HG03442 (cell line): ENCODE data around the gene RTP2.
A peak's percentile ranks its signal among the peaks of the same experiment; 100 is the strongest.
"Not testable (repeated sequence)": the region's sequence is repeated elsewhere in the genome, so short reads cannot be mapped to it uniquely, and the experiment has no call there.

Experiments
- ATAC-seq: cut with Tn5 transposase; IDR thresholded peaks from one replicate; pipeline ENCODE4 v1.9.1; 2021; ENCODE audit warnings: mild to moderate bottlenecking, moderate library complexity; ENCODE audit not compliant: unreplicated experiment

Gene RTP2

DNA sequence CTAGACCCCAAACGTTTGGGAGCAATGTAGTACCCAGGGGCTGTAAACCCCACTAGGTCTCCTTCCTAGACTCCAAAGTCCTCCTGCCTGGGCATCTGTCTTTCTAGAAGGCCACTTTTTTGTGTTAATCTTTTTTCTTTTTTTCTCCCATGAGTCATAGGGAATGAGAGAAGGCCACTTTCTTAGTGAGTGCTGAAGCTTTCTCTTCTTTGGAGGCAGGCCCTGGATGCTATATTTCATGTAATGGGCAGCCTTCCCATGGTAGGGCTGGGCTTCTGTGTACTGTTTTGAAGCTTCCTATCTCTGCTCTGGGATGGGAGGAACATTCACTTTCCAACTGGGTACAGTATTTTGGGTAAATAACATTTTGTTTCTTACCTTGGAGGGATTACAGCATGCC lies 15.2 kb upstream of the RTP2 start:
- no peak for ATAC-seq

DNA sequence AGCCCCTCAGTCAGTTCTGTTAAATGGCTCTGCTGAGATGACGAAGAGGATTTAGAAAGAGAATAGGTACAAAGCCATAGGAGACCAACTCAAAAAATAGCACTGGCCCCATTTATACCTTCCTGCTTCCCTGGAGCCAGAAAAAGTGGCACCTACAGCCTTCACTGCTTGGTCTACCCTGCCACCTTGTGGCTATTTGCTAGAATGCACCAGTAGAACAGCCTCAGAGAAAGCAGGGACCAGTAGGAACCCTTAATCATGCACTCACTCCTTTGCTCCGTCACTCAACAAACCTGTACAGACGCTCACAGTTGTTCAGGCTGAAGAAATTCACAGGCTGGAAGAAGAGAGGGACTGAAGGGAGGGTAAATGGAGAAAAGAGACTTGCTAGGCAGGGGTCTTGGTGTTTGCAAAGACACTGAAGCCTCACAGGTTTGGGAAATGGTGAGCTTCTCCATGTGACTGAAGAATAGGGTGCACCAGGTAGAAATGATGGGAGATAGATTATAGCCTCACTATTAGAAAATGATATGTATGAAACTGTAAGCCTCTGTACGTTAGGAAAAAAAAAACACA lies 12.1 kb upstream of the RTP2 start:
- ATAC-seq, result peak; percentile 90

DNA sequence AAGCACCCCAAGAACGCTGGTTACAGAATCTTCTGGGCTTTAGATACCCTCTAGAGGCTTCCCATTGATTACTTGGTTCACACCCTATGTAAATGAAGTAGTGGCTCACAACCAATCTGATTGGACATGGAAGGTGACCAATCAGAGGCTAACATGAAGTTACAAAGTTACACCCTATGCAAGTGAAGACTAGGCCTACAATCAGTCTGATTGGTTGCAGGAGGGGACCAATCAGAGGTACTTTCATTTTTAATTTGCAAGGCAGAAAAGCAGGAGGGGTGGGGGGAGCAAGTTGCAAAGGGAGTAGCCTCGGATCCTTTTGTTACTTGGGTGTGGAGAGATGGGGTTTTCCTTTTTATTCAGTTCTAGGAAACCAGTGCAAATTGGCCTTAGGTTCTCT lies 11.1 kb upstream of the RTP2 start:
- ATAC-seq, result no peak

DNA sequence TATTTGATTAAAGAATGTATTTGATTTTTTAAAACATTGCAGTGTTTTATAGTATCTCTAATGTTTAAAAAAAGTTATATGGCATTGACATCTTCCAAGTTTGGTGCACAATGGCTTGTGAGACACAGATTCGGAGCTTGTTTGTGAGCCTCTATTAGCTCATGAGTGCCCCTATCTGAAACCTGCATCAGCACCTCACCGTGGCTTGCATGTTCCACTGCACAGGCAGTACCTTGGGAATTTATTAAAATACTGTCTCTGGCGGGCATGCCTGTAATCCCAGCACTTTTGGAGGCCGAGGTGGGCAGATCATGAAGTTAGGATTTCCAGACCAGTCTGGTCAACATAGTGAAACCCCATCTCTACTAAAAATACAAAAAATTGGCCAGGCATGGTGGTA lies 6.8 kb upstream of the RTP2 start:
- ATAC-seq, result no peak

DNA sequence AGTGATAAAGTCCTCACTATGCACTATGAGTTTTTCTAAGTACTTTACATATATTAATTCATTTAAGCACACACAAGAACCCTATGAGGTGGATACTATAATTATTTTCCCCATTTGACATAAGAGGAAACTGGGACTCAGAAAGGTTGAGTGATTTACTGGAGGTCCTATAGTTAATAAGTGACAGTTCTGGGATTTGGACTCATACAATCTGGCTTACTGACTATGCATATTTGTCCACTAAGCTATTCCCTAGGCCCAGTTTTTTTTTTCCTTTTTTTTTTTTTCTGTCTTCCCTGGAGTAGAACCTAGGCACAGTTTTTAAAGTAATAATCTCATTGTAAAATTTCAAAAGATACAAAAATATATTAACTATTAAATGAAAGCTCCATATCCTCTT lies 6.3 kb upstream of the RTP2 start:
- ATAC-seq, result no peak

DNA sequence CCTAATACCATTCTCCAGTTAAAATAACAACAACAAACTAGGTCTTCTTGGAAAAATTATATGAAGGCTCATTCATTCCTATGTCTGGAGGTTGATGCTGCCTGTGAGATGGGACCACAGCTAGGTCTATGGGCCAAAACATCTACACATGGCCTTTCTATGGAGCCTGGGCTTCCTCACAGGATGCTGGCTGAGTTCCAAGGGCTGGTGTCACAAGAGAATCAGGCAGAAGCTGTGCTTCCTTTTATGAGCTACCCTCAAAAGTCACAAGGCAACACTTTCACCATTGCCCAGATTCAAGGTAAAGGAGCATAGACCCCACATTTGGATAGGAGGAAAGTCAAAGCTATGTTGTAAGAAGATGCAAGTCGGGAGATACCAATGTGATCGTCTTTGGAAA lies 4.6 kb upstream of the RTP2 start:
- no peak for ATAC-seq

DNA sequence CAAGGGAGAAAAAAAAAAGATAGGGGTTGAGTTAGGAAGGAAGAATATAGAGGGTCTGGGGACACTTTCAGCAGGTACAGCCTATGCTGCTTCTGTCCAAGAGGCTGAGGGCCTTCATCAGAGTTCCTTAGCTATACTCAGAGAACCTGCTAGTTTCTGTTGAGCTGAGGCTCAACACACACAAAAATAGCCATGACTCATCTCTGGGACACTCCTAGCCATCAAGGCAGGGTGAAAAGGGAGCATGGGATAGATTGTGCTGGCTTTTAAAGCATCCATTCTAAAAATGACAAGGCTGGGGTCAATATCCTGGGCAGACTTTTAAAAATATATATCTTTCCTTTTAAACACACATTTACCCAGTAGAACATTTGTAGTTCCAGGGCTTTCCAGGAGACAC lies 2.8 kb upstream of the RTP2 start:
- ATAC-seq, result no peak

DNA sequence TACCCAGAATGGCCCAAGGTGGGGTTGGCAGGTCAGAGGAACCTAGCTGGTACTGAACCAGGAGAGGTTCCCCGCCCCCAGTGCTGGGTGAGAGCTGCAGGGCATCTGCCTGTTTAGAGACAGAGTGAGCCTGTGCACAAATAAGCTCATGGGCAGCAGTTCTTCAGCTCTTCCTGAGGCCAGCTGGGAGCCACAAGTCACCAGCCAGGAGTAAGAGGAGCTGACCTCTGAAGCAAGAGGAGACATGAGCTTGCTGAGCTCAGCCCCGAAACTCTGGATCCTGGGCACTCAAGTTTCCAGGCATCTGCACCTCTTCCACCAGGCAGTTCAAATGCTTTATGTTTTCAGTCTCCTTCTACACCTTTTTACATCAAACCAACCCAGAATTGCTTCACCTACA lies 2.1 kb downstream of the RTP2 start:
- ATAC-seq, result no peak

DNA sequence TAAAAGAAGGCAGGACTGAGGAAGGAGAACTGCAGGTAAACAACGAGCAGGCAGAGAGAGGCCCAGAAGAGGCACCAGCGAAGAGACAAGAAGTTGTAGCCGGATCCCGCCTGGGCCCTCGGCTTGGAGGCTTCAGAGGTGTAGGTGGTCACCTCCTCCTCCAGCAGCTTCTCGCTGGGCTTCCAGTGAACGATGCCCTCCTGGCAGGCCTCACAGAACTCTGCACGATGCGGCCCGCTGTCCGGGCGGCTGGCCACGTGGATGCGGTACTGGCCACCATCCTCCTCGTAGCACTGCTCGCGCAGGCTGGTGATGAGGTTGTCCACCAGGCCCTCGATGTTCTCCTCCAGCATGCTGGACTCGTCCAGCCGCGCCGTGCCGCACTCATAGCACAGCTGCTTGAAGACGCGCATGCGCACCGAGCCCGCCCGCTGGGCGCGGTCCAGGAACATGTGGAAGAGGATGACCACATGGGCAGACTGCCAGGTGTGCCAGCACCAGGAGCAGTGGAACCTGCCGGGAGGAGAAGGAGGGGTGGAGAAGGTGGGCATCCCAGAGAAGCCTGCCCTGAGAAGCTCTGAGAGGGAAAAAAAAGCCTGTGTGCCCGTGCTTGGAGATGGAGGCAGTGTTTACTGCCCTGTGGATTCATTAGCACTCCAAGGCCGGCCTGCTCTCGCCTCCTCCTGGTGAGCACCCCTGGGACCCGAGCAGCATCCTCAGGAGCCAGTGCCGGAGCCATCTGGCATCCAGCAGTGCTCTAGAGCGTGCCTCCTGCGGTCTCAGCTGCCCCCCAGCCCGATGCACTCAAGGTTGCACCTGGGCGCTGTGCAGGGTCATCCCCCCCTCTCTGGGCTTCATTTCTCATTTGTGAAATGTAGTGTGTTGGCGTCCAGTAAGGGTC lies 3.6 kb downstream of the RTP2 start:
- no peak for ATAC-seq

DNA sequence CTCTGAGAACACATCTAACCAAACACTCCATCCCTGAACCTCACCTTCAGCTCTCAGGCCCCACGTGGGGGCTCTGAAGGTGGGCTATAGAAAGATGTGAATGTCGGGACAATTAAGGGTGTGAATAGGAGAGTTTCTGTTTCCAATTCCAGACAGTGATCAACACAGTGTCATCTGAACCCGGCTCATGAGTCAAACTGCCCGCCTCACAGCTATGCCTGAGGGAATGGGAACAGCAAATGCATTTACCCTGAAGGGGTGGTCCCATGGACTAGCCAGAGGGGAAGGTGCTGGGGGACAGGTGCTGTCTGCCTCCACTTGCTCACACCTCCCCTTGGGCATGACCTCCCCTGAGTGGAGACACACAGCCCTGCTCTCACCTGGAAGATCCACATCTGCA lies 6.3 kb downstream of the RTP2 start:
- no peak for ATAC-seq

DNA sequence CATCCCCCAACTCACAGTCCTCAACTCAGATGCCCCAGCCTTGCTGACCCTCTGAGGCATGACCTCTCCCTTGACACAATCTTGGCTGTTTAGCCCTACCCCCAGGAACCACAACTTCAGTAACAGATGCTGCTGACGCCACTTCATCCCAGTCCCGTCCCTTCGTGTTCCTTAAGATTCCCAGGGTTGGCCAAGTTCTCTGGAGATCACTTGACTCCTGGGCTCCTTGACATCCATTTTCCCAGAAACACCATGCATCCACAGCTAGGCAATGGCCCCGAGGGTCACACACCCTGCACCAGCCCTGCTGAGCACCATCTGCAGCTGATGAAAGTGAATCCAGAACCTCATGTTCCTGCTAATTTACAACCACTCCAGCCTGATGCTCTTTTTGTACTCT lies 6.9 kb downstream of the RTP2 start:
- ATAC-seq, result no peak

DNA sequence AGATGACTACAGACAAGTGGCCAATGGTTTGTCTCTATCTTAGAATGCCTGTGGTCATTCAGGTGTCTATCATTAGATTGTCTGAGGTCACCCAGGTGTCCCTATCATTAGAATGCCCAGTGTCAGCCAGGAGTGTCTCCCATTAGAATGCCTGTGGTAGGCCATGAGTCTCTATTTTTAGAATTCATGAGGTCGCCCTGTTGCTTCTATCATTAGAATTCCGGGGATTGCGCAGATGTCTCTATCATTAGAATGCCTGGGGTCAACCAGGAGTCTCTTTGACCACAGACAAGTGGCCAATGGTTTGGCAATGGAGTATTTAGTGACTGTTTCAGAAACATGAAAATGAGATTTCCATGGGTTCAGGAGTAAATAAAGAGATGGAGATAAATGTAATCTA lies 7.6 kb downstream of the RTP2 start:
- ATAC-seq, result no peak

DNA sequence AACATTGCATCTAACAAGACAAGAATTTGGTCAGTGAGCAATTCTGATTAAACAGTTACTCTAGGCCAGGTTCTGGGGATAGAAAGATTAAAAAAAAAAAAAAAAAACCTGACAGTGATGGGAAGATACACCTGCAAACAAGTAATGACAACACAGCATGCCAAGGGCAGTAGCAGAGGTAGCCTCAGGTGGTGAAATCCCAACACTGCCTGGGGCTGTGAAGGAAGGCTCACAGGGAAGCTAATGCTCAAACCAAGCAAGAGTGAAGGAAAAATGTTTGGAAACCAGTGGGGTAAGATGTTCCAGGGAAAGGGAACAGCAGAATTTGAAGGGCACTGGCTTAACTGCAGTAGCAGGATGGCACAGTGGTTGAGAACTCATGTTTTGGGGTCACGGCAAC lies 8.9 kb downstream of the RTP2 start:
- ATAC-seq, result no peak

DNA sequence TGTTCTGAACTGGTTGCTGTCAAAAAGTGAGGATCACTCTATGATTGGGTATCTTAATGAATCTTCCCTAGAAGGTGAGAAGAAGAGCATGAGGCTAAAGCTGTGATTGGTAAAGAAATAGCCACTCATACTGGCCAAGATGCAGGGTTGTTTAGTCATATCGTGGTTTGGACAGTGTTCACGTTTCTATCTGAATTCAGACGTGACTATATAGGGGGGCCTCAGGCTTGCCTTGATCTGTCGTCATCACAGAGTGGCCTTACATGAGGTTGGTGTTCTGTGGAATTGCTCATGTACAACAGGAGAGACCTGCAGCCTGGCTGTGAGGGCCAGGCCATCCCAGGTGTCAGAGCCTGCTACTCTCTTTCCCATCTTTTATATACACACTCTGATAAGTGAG lies 12.4 kb downstream of the RTP2 start:
- no peak for ATAC-seq

DNA sequence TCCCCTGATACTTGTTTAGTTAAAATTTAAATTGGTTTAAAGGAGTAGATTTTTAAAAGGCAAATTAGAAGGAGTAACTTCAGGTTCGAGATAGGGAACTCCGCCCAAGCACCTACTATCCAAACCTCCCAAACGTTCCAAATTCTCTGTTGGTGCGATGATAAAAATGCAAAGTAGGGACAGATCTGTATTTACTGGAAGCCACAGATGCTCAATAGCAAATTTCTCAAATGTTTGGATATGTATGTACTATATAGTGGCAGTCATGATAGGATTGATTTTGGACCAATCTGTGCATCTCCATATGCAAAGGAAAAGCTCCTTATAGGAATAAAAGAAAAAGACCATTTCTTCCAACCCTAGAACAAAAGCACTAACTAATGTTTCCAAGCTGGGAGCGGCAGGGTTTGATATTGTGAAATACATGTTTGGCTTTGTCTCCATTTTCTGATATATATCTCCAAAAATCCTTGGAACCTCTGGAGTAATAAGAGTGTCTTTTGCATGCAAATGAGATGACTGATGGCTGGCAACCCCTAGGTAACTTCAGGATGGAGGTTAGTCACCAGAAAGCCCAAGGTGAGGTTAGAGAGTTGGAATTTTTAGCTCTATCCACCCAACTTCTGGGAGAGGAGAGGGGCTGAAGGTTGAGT lies 15.6 kb downstream of the RTP2 start:
- ATAC-seq, result no peak

DNA sequence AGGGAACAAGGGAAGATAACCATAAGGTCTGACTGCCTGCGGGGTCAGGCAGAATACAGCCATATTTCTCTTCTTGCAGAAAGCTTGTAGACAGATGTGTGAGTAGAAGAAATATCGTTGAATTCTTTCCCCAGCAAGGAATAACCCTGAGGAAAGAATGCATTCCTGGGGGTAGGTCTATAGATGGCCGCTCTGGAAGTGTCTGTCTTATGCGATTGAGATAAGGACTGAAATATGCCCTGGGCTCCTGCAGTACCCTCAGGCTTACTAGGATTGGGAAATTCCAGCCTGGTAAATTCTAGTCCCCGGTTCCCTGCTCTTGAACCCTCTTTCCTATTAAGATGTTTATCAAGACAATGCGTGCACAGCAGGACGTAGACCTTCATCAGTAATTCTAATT lies 16.4 kb downstream of the RTP2 start:
- no peak for ATAC-seq

DNA sequence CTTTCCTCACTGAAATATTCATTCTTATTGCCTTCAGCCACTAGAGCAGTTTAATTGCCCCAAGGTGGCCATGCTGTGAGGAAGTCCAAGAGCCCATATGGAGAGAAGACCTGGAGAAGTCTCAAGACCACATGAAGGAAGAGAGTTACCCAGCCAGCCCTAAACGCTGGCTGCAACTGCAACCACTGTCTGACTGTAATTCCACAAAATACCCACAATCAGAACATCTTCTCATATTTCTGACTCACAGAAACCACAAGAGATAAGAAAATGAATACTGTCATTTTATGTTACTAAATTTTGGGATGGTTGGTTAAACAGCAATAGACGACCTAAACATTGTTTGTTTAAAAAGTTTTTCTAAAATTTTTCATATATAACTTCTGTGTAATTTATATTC lies 17.5 kb downstream of the RTP2 start:
- no peak for ATAC-seq

DNA sequence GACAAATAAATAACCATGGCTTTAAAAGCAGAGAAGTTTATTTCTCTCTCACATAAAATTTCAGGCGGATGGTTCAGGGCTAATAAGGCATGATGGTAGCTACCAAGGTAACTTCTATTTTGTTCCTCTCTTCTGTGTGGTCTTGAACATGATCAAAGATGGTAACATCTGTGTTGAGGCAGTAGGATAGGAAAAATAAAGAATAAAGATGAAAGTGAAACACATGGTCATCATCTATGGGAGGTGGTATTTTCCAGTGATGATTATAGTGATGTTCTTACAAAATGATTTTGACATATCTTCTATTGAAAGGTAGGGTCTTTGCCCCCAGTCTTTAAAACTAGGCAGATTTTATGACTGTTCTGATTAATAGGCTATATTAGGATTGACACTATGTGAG lies 17.9 kb downstream of the RTP2 start:
- no peak for ATAC-seq

DNA sequence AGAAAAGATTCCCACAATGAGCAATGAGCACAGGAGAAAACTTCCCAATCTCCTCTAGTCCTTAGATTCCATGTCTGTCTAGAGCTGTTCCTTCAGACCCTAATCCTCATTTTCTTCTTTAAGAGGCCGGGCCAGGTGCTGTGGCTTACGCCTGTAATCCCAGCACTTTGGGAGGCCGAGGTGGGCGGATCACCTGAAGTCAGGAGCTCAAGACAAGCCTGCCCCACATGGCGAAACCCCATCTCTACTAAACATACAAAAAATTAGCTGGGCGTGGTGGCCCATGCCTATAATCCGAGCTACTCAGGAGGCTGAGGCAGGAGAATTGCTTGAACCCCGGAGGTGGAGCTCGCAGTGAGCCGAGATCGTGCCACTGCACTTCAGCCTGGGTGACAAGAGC lies 20.6 kb downstream of the RTP2 start:
- not testable (repeated sequence) for ATAC-seq

DNA sequence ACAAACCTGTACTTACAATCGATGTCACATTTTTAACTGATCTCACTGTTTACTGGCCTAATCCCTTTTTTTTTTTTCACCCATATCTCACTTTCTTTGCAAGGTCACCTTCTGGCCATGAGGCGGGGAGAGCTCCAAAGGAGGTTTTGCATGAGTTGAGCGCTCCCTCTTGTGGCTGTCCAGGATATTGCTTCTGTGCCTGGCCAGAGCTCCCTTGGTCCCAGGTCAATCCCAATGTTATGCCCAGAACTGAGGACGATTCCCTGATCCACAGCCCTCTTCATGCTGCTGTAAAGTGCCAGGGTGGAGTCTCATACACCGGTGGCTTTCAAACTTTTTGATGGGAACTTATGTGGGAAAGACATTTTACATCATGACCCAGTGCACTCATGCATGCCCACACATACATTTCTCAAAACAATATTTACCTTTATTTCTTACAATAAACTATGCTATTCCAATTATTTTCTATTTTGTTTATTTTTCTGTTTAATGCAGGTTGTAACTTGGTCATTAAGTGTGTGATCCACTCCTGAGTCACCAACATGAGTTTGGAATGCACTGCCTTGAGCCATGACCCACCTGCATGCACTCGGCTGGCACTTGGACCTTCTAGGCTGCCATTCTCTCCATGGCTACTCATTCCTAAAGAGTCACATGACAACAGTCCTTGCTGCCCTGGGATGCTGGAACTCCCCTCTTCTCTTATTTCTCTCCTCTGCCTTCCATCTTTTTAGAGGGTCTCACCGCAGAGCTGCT lies 22.5 kb downstream of the RTP2 start:
- ATAC-seq, result peak; percentile 67

DNA sequence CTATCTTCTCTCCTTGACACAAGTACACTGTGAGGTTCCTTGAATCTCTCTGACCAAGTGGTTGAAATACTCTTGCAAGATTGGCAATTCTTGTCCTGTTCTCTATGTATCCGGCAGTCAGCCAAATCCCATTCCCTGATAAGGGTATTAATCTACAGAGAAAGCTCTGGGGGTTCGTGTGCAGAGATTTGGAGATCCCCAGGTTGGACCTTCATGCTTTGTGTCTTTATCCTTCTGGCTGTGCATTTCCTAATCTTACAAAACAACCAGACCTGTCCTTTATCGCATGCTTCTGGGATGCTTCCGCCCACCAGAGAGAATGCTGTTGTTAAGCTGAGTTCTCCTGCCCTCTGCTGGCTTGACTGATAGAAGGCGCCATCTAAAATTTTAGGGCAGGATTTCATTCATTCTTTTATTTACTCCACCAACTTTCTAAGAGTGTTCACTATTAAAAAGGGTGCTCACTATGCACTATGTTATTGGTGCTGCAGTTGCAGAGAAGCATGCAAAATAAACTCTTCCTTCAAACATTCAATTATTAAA lies 23.6 kb downstream of the RTP2 start:
- ATAC-seq, result no peak
